IPS-NIHi7 (cell line): ENCODE measurements around the gene YTHDC2.
A peak's percentile ranks its signal among the peaks of the same experiment; 100 is the strongest.
"Not testable (repeated sequence)": the region's sequence is repeated elsewhere in the genome, so short reads cannot be mapped to it uniquely, and the experiment has no call there.

Experiments used
- DNase-seq: peaks from one replicate; pipeline ENCODE4 v3.0.0; 2012; ENCODE audit warnings: mixed read lengths; ENCODE audit errors: extremely low spot score

Gene YTHDC2

DNA sequence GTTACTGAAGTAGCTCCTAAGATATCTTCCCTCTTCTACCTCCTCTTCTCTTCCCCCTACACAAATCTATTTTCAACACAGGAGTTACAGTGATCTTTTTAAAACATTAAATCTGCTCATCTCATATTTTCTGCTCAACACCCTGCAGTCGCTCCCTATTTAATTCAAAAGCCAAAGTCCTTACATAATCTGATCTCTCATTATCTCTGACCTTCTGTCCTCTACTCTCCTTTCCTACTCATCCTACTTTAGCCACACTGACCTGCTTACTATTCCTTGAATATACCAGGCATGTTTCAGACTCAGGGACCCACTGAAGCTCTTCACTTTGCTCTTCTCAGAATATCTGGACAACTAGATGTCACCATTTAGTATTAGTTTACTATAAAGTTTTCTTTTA, 87.9 kb downstream of the YTHDC2 start:
- DNase-seq: no peak

DNA sequence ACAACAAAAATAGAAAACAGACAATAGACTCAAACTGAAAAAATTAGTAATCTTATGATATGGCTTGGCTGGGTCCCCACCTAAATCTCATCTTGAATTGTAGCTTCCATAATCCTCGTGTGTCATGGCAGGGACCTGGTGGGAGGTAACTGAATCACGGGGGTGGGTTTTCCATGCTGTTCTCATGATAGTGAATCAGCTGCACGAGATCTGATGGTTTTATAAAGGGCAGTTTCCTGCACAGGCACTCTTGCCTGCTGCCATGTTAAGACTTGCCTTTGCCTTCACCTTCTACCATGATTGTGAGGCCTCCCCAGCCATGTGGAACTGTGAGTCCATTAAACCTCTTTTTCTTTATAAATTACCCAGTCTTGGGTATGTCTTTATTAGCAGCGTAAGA, 89.8 kb downstream of the YTHDC2 start:
- DNase-seq: not testable (repeated sequence)

DNA sequence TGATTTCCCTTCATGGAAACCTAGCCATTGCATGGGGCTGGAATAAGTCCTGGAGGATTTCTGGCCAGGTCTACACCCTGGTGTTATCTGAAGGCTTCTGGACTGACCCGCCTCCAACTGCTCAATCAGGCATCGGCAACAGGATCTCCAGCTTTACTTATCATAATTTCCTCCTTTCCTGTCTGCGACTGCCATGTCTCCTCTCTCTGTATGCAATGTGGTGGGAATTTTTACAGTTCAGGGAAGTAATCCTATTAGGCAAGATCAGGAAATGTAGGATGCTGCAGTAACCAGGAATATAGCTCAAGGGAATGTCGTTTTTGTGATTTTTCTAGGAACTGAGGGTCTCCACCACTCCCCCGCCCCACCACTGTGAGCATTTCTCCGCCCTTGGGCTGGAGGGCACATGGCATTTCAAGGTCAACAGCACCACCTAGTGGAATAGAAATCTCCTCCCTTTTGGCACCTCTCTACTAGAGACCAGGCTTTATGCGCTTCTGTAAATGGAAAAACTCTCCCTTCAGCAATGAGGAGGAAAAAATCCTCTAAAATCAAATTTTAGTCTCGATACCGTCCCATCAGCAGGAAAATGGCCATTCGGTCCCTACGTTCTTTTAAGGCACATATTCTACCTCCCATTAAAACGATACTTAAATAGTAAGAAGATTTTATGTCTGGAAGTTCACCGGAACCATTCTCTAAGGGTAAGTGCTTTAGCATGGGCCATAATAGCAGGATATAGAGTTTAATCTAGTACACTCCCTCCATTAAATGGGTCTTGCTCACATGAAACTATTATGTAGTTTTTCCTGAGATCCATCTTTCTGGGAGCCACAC, 93.0 kb downstream of the YTHDC2 start:
- DNase-seq: peak; percentile 79

DNA sequence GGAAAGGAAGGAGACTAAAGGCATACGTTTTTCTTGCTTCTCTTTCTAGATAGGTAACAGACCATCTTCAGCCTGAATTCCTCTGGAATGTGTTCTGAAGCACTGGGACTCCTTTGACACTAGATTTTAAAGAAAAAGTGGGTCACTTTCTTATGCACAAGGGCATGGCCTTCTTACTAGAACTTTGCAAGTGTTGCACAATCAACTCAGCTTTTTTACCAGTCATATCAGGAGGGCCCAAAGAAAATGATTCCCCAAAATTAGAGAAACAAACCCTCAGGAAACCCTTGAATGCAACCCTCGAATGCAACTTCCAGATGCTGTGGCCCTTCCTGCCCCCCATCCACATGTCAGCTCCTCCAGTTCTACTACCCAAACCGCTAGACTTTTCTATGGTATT, 93.9 kb downstream of the YTHDC2 start:
- DNase-seq: no peak

DNA sequence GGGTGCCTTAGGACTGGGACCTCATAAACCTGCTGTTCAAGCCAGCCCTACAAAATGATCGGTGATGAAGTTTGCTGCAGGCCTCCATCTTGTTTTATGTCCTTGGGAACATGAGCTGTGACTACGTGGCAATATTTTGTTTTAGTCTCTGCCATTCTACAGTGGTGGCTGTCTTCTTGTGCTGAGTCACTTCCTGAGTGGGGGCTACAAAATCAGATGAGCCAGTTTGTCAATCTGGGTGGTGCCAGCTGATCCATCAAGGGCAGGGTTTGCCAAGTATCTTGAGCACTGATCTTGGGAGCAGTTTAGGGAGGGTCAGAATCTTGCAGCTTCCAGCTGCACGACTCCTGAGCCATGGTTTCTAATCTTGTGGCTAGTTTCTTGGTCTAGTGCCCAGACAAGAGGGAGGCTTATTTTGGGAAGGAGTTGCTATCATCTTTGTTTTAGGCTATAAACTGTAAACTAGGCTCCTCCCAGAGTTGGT, 94.7 kb downstream of the YTHDC2 start:
- DNase-seq: no peak

DNA sequence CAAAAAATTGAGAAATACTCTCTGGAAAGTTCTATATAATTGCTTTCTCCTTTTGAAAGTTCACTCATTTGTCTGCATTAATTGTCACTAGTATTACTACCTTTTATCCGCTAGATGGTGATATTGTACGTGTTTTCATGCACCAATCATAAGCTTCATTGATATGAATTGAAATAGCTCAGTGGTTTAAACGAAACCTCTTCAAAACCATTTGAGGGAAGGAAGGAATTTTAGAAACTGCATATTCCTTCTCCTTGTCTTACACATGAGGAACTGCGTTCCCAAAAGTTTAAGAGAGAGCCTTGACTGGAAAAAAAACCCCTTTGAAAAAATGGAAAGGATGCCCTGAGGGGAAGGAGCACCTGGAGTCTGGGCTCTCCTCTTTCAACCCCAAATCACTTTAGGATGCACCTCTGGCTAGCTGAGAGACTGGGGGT, 98.6 kb downstream of the YTHDC2 start:
- DNase-seq: peak; percentile 46

DNA sequence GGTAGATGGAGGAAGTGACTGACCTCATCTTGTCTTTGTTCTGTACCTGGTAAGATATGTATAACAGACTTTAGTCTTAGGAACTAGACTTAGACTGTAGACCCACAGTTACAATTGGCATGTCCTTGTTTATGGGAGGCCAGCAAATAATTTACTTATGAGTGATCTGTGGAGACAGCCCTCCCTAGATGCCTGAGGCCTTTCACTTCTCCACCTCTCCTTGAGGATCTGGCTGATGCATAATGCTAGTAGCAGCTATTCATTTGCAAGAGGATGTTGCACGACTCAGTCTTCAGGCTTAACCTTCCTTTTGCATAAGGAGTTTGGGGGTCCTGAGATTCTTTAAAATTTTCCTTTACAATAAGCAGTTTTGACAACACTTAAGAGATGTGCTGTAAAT, 100.7 kb downstream of the YTHDC2 start:
- no peak for DNase-seq

DNA sequence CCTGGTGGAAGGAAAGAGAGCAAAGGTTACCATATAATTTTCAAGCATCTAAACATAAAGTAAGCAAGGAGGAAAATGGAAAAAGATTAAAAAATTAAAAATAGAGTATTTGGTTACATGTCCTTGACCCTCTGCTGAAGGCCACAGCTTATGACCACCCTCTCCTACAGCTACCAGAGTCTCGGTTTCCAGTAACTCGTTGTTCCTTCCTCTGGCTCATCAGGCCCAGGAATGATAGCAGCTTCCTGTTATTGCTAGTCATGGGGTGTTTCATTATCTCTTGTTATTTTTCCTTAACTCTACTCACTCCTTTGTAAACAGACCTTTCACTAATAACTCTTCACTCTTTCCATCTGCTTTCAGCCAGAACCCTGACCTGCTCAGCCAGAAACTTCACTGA, 102.2 kb downstream of the YTHDC2 start:
- DNase-seq: no peak

DNA sequence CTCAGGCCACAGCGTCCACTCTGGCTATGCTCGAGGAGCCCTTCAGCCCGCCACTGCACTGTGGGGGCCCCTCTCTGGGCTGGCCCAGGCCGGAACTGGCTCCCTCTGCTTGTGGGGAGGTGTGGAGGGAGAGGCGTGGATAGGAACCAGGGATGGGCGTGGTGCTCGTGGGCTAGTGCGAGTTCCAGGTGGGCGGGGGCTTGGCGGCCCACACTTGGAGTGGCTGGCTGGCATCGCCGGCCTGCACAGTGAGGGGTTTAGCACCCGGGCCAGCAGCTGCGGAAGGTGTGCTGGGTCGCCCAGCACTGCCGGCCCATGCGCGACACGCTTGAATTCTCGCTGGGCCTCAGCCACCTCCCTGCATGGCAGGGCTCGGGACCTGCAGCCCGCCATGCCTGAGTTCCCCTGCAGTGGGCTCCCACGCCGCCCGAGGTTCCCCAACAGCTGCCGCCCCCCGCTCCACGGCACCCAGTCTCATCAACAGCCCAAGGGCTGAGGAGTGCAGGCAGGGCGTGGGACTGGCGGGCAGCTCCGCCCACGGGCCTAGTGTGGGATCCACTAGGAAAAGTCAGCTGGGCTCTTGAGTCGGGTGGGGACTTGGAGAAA, 103.8 kb downstream of the YTHDC2 start:
- no peak for DNase-seq

DNA sequence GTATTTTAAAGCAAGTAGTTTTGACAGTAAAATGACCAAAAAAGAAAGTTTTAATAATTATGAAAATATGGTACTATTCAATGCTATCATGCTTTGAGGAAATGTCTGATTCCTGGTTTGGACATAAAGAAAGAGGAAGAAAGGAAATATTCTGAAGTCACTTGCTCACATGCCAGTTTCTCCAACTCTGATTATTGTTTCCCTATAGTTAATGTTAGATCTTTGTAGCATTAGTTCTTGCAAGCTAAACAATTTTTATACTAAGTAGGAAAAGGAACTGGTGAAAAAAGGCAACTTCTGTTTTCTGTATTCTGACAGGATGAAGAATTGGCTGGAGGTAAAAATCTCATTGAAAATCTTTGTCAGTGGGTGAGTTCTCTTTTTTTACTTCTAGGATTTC, 119.5 kb downstream of the YTHDC2 start:
- DNase-seq: no peak

DNA sequence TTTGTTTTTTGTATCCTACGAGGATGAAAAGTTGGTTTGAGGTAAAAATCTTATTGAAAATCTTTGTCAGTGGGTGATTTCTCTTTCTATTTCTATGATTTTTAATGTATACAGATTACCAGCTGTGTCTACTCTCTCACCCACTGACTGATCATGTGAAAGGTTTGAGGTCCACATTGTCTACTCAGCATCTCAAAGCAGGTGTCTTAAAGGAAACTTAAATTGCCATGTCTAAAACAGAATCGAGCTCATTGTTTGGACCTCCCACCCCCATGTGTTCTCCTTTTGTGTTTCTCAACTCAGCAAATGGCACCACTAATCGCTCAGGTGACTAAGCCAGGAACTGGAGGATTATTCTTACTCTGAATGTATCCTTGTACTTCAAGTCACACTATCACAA, 121.5 kb downstream of the YTHDC2 start:
- no peak for DNase-seq

DNA sequence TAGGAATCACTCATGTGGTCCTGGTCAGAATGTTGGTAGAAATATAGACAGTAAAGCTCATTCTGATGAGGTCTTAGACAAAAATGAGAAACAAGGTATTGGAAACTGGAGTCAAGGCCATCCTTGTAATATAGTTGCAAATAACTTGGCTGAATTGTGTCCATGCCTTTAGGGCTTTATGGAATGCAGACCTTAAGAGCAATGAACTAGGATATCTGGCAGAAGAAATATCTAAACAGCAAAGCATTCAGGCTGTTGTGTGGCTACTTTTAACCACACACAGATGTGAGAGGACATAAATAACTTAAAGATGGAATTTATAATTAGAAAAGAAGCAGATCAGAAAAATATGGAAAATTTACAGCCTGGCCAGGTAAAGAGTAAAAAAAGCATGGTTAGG, 128.2 kb downstream of the YTHDC2 start:
- DNase-seq: no peak
